CD14-positive monocyte (primary cell): ENCODE measurements around the gene CDCP2. TPM values are rescaled to one million over a fixed set of nuclear protein-coding genes. Genes with fewer than 3 reads are reported as not detected.

Source experiments
- DNase-seq, 3 donors: peaks; one replicate each; pipeline ENCODE4 v3.0.0-alpha.2; 2011 to 2022
- H2AFZ ChIP-seq: 2 replicates; pipeline ENCODE4 v1.6.0; 2012; ENCODE audit warnings: mild to moderate bottlenecking, low read depth, low read length, inconsistent platforms; ENCODE audit not compliant: insufficient read depth, poor library complexity, severe bottlenecking
- H3K27ac ChIP-seq, 2 donors: 1 replicate in 1 of 2; 2 replicates in 1 of 2; pipeline ENCODE4 v1.5.1; 2012 to 2013; ENCODE audit warnings: low read length in 2 of 2, control low read depth in 1 of 2, inconsistent platforms in 1 of 2, low read depth in 1 of 2, mild to moderate bottlenecking in 1 of 2
- H3K27me3 ChIP-seq, 2 donors: one replicate each; pipeline versions ENCODE4 v1.6.0 to v1.6.1; 2011 to 2013; ENCODE audit warnings: low read length in 2 of 2; ENCODE audit not compliant: control insufficient read depth in 2 of 2, insufficient read depth in 2 of 2
- H3K36me3 ChIP-seq, 2 donors: replicated peaks in 1 of 2; 1 replicate in 1 of 2; 2 replicates in 1 of 2; pipeline versions ENCODE4 v1.5.1 to v1.6.1; 2012 to 2013; ENCODE audit warnings: low read length in 2 of 2, control low read depth in 1 of 2, inconsistent platforms in 1 of 2, mild to moderate bottlenecking in 1 of 2; ENCODE audit not compliant: insufficient read depth in 2 of 2, control insufficient read depth in 1 of 2
- H3K4me1 ChIP-seq, 2 donors: 1 replicate in 1 of 2; 2 replicates in 1 of 2; pipeline versions ENCODE4 v1.5.1 to v1.6.1; 2012 to 2013; ENCODE audit warnings: low read length in 2 of 2, control low read depth in 1 of 2, inconsistent platforms in 1 of 2, mild to moderate bottlenecking in 1 of 2, moderate library complexity in 1 of 2; ENCODE audit not compliant: insufficient read depth in 2 of 2, control insufficient read depth in 1 of 2
- H3K4me2 ChIP-seq: replicated peaks from 2 replicates; pipeline ENCODE3; 2012; ENCODE audit warnings: low read length, moderate library complexity, mild to moderate bottlenecking; ENCODE audit not compliant: poor library complexity, severe bottlenecking; ENCODE audit errors: extremely low read depth
- H3K4me3 ChIP-seq, 3 experiments: fragments of 200-600 bp in 1 of 3; sonication (generic) in 1 of 3; replicated peaks in 1 of 3; 1 replicate in 2 of 3; 2 replicates in 1 of 3; pipeline ENCODE4 v1.5.1; 2011 to 2013; ENCODE audit warnings: low read length in 3 of 3, mild to moderate bottlenecking in 3 of 3, control low read depth in 2 of 3, low read depth in 2 of 3, inconsistent platforms in 1 of 3, moderate library complexity in 1 of 3
- H3K79me2 ChIP-seq: 2 replicates; pipeline ENCODE4 v1.6.0; 2012; ENCODE audit warnings: mild to moderate bottlenecking, control low read depth, inconsistent platforms, low read length, moderate library complexity; ENCODE audit not compliant: insufficient read depth
- H3K9ac ChIP-seq: 2 replicates; pipeline ENCODE4 v1.6.0; 2017; ENCODE audit warnings: low read length, mild to moderate bottlenecking; ENCODE audit not compliant: insufficient read depth, poor library complexity, severe bottlenecking
- H3K9me3 ChIP-seq, 2 donors: replicated peaks in 1 of 2; 1 replicate in 1 of 2; 2 replicates in 1 of 2; pipeline versions ENCODE4 v1.5.1 to v1.6.1; 2012 to 2013; ENCODE audit warnings: low read length in 2 of 2, control low read depth in 1 of 2; ENCODE audit not compliant: control insufficient read depth in 1 of 2, insufficient read depth in 1 of 2
- H4K20me1 ChIP-seq: 2 replicates; pipeline ENCODE4 v1.6.0; 2012; ENCODE audit warnings: mild to moderate bottlenecking, low read length, control low read depth, moderate library complexity; ENCODE audit not compliant: insufficient read depth
- H3K27ac Mint-ChIP-seq, 7 donors: one replicate each; pipeline ENCODE4 v1.8.0; 2020; ENCODE audit warnings: mild to moderate bottlenecking in 7 of 7, mixed read lengths in 7 of 7, moderate library complexity in 6 of 7, inconsistent platforms in 2 of 7
- H3K27me3 Mint-ChIP-seq, 3 donors: one replicate each; pipeline ENCODE4 v1.8.0; 2021 to 2022; ENCODE audit warnings: low read depth in 3 of 3, mild to moderate bottlenecking in 3 of 3, mixed read lengths in 3 of 3, moderate library complexity in 3 of 3, inconsistent platforms in 1 of 3
- H3K36me3 Mint-ChIP-seq, 2 donors: one replicate each; pipeline ENCODE4 v1.8.0; 2020; ENCODE audit warnings: mixed read lengths in 2 of 2, inconsistent platforms in 1 of 2, mild to moderate bottlenecking in 1 of 2
- H3K4me1 Mint-ChIP-seq: one replicate; pipeline ENCODE4 v1.8.0; 2020; ENCODE audit warnings: mild to moderate bottlenecking, mixed read lengths
- H3K4me3 Mint-ChIP-seq, 2 donors: one replicate each; pipeline ENCODE4 v1.8.0; 2020; ENCODE audit warnings: mild to moderate bottlenecking in 2 of 2, mixed read lengths in 2 of 2, moderate library complexity in 1 of 2
- H3K9me3 Mint-ChIP-seq, 7 donors: one replicate each; pipeline ENCODE4 v1.8.0; 2020 to 2022; ENCODE audit warnings: mixed read lengths in 7 of 7, mild to moderate bottlenecking in 6 of 7, moderate library complexity in 6 of 7, inconsistent platforms in 2 of 7
- WGBS: methylation state at CpG from one replicate; pipeline ENCODE4 v1.1.5; 2013; ENCODE audit warnings: missing lambda C conversion rate; ENCODE audit not compliant: insufficient coverage; 5-methylcytosine and 5-hydroxymethylcytosine counted together
- intact Hi-C, 2 donors: fragments of 100-400 bp; cut with micrococcal nuclease; formaldehyde crosslinking; loops; one replicate each; pipeline versions ENCODE4 v1.15.0 to v1.15.1; 2023
- polyA plus RNA-seq, 3 donors: library from polyadenylated mRNA; depleted of rRNA in 1 of 3; unstranded in 2 of 3; stranded (reverse) in 1 of 3; fragments of 300-500 nt in 2 of 3; fragments of >200 nt in 1 of 3; fragmentation: Illumina TruSeq in 2 of 3; gene quantifications; 1 replicate in 2 of 3; 2 replicates in 1 of 3; pipeline ENCODE4 v1.2.3, GENCODE V29; 2012 to 2021
- TF ChIP-seq, protein P1 (sequence below): fragments of 200-600 bp; IDR thresholded peaks from one replicate; pipeline ENCODE4 v1.8.0; 2022; ENCODE audit warnings: antibody characterized with exemption, mild to moderate bottlenecking

The CDCP2 gene
- polyA plus RNA-seq, 3 donors, result 0.09 TPM; not detected in 2

DNA sequence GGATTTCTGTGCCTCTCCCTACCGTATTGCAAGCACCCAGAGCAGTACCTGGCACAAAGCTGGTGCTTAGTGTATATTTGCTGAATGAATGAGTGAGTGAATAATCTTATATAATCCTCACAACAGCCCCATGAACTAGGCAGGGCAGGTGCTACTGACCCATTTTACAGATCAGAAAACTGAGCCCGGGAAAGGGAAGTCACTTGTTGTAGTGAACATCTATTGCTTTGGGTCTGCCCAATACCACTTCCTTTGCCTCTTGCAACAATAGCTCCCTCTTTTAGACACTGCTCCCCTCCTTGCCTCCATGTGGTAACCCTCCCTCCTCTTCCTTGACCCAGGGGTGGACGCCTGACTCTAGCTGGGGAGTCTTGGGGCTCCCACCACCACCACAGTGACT lies 3.1 kb downstream of the CDCP2 start:
- no peak overlapping the region for H3K4me2 ChIP-seq
- 80% methylated on average over 1 of the region's 3 CpGs for WGBS
- Mint-ChIP-seq H3K27ac (no peak overlapping the region), H3K4me1 (peaks cover 9% of the 10 kb centered on the region), H3K27me3 (peaks cover 0 to 4% (median 0%) of the 10 kb centered on the region in 3 donors), H3K36me3 (no peaks in the 10 kb centered on the region), H3K9me3 (no peaks in the 10 kb centered on the region), H3K4me3 (no peak overlapping the region)
- H3K27me3 ChIP-seq, result no peaks in the 10 kb centered on the region
- no peak overlapping the region for H3K27ac ChIP-seq
- H3K4me1 ChIP-seq, result peaks cover 4% of the 10 kb centered on the region in 2 donors
- no peaks in the 10 kb centered on the region for H4K20me1 ChIP-seq
- DNase-seq, result no peak
- no peak overlapping the region for H3K4me3 ChIP-seq
- no peak overlapping the region for H2AFZ ChIP-seq
- H3K9me3 ChIP-seq, result no peaks in the 10 kb centered on the region
- no peaks in the 10 kb centered on the region for H3K36me3 ChIP-seq
- H3K9ac ChIP-seq, result no peak overlapping the region
- TF ChIP-seq, protein P1, sequence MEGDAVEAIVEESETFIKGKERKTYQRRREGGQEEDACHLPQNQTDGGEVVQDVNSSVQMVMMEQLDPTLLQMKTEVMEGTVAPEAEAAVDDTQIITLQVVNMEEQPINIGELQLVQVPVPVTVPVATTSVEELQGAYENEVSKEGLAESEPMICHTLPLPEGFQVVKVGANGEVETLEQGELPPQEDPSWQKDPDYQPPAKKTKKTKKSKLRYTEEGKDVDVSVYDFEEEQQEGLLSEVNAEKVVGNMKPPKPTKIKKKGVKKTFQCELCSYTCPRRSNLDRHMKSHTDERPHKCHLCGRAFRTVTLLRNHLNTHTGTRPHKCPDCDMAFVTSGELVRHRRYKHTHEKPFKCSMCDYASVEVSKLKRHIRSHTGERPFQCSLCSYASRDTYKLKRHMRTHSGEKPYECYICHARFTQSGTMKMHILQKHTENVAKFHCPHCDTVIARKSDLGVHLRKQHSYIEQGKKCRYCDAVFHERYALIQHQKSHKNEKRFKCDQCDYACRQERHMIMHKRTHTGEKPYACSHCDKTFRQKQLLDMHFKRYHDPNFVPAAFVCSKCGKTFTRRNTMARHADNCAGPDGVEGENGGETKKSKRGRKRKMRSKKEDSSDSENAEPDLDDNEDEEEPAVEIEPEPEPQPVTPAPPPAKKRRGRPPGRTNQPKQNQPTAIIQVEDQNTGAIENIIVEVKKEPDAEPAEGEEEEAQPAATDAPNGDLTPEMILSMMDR, result no peak
- no peaks in the 10 kb centered on the region for H3K79me2 ChIP-seq
- intact Hi-C loops, result no loop called here

DNA sequence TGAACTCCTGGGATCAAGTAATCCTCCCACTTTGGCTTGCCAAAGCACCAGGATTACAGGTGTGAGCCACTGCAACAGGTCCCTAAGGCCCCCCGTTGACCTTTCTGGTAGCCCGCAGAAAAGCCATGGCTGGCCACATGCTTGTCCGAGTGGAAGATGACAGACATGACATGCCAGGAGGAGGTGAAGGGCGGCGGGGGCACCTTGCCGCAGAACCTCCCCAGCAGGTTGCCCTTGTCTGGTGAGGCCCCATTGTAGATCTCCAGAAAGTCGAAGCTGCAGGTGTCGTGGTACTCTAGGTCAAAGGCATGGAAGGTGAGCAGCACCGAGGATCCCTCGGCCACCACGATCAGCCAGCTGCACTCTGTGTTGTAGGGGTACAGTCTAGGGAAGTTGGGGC lies 8.4 kb downstream of the CDCP2 start:
- H3K4me1 ChIP-seq, result no peaks in the 10 kb centered on the region
- no peak overlapping the region for H3K4me2 ChIP-seq
- no peaks in the 10 kb centered on the region for H4K20me1 ChIP-seq
- TF ChIP-seq, protein P1, result no peak
- Mint-ChIP-seq H3K9me3 (peaks cover 0 to 1% (median 0%) of the 10 kb centered on the region in 7 donors), H3K27ac (no peak overlapping the region), H3K36me3 (no peaks in the 10 kb centered on the region), H3K4me3 (no peak overlapping the region), H3K27me3 (peaks cover 0 to 5% (median 0%) of the 10 kb centered on the region in 3 donors), H3K4me1 (no peaks in the 10 kb centered on the region)
- no peaks in the 10 kb centered on the region for H3K9me3 ChIP-seq
- 96% methylated on average over 11 of the region's 11 CpGs for WGBS
- no peak overlapping the region for H2AFZ ChIP-seq
- no peaks in the 10 kb centered on the region for H3K36me3 ChIP-seq
- no peak overlapping the region for H3K4me3 ChIP-seq
- H3K9ac ChIP-seq, result no peak overlapping the region
- no peaks in the 10 kb centered on the region for H3K79me2 ChIP-seq
- no peaks in the 10 kb centered on the region for H3K27me3 ChIP-seq
- intact Hi-C loops, result no loop called here
- no peak for DNase-seq
- H3K27ac ChIP-seq, result no peak overlapping the region
